ENCODE measurements around the gene TTLL10.

Gene TTLL10, protein sequence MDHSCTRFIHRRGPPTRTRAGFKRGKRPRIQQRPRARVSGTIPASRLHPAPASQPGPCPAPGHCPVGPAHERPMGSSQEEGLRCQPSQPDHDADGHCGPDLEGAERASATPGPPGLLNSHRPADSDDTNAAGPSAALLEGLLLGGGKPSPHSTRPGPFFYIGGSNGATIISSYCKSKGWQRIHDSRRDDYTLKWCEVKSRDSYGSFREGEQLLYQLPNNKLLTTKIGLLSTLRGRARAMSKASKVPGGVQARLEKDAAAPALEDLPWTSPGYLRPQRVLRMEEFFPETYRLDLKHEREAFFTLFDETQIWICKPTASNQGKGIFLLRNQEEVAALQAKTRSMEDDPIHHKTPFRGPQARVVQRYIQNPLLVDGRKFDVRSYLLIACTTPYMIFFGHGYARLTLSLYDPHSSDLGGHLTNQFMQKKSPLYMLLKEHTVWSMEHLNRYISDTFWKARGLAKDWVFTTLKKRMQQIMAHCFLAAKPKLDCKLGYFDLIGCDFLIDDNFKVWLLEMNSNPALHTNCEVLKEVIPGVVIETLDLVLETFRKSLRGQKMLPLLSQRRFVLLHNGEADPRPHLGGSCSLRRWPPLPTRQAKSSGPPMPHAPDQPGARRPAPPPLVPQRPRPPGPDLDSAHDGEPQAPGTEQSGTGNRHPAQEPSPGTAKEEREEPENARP

GRCh38 chr1:1173793-1174415 lies at the start of gene TTLL10:
Gene TTLL10, plus strand, starts transcription at chr1:1173880. Its CDS starts 5,336 bp downstream, at chr1:1179216.
- no peak for DNase-seq (ENCODE audit: low read depth in 1 of 2, low spot score in 1 of 2)

GRCh38 chr1:1124508-1124785 lies 49.2 kb upstream of the TTLL10 start:
- no peak for DNase-seq (ENCODE audit: low read depth in 1 of 2, low spot score in 1 of 2)

DNA sequence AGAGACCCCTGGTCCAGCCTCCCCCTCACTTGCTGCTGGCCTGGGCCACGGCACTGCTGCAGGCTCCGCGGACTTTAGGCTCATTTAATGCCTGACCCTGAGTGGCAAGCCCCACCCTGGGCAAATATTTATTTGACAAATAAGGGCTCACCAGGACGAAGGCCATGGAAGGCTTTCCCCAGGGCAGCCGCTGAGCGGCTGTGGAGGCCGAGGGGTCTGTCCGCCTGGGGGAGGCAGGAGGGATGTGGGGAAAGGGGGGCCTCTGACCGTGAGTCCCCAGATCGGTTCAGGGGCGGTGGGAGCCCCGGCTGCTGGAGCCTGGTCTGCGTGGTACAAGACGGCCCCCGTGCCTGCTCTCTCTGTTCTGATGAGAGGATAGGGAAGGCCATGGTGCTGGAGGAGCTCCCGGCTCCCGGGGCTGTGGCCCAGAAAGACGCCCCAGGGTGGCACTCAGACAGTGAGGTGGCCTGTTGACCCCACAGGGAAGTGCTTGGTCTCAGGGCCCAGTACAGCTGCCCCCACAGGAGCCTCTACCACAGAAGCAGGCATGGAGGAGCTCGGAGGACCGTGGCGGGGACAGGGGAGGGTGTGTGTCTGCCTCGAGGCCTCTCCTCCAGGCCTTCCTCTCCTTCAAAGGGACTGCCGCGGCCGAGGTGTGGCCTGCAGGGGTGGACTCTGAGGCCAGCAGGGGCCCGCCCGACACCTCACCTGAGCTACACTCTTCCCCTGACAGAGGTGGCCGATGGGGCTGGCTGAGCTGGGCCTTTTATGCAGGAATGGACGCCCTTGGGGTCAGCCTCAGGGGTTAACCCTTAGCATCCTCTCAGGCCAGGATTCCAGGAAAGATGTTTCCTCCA lies 48.7 kb upstream of the TTLL10 start:
- no peak for DNase-seq (ENCODE audit: low read depth in 1 of 2, low spot score in 1 of 2)

DNA sequence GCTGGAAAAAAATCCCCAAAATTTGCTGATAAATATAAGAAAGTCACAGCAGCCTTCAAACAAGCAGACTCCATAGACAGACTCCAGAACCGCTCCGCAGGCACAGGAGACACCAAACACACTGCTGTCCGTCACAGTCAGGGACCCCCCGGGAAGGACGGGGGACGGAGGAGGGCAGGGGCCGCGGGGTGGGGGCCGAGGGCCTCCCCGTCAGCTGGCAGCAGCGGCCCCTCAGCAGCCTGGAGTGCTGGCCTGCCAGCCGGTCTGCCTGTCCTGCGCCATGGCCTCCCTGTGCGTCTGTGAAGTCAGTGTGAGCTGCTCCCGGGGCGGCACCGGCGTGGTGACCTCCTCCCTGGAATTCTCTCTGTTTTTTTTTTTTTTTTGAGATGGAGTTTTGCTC lies 47.7 kb upstream of the TTLL10 start:
- DNase-seq (ENCODE audit: low read depth in 1 of 2, low spot score in 1 of 2) = no peak

DNA sequence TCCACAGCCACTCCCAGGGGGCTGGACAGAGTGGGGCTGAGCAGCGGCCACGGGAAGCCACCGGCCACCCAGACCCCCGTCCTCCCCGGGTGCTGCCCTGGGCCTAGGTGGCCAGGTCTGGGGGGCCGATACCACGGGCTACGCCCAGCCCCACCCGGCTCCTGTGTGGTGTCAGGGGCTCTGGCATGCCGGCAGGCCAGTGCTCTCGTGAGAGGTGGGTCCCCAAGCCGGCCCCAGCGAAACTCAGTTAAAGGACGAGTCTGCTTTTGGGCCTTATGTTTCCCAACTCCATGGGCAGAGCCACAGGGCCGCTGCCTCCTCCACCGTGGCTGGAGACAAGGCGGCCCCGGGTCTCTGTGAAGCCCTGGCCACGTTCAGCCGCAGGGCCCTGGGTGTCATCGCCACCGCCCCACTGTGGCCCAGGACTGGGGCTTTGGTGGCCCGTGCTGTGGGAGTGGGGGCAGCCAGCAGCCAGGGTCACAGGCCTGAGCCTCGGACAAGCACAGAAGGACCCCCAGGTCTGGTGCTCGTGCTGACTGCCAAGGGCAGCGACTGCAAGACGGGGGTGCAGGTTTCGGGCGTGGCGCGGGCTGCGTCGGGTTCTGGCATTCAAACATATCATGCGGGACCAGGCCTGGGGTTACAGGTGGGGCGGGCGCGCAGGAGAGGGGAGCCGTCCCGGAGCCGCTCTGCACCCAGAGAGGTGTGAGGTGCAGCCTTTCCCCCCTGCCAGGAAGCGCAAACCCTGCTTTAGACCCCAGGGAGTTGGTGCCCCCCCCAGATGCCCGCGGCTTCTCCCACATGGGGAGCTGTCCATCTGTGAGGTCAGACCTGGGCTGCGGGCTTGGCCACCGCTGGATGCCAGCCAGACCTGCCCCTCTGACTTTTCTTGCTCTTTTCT lies 45.9 kb upstream of the TTLL10 start:
- DNase-seq (ENCODE audit: low read depth in 1 of 2, low spot score in 1 of 2) = no peak

DNA sequence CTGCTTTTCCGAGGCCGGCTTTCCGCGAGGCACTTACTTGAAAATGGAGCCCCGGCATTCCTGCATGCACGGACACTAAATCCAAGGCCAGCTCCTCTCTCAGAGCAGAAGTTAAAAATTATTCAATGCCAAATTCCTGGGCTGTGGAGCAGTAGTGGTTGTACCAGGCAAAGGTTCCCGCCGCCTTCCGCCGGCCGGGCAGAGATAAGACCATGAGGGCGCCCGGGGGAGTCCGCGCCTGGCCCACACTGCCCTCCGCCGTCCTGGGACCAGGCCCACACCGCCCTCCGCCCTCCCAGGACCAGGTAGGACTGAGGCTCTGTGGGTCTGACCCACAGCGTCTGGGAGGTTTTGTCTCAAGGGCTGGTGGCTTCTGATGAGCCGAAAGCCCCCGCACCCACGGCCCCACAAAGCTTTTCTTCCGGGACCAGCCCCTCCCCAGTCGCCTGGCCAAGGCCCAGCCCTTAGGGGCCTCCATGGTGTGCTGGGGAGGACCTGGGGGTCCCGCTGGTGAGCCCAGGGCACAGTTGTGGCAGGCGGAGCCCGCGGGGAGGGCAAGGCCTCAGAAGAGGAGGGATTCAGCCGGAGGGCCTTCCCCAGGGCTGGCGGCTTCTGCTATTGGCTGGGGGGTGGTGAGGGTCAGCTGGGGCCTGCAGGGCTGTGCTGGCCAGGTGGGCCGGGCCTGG lies 45.1 kb upstream of the TTLL10 start:
- DNase-seq (ENCODE audit: low read depth in 1 of 2, low spot score in 1 of 2) = no peak

DNA sequence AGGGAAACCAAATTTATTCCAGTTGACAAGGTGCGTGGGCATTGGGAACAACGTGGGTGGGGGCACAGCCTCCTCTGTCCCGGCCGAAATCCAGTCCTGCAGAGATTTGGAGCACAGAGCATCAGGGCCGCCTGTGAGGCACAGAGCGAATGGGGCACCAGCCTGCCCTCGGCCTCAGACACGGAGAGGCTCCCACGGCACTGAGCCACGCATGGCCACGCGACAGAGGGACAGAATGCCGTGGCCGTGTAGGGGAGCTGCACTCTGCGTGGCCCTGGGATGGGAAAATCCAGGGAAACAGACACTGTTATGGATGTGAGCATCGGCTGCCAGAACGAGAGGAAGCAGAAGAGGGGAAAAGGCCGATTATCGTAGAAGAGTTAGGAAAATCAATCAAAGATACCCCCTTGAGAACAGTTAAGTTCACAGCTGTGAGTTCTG lies 44.3 kb upstream of the TTLL10 start:
- DNase-seq (ENCODE audit: low read depth in 1 of 2, low spot score in 1 of 2) = no peak

DNA sequence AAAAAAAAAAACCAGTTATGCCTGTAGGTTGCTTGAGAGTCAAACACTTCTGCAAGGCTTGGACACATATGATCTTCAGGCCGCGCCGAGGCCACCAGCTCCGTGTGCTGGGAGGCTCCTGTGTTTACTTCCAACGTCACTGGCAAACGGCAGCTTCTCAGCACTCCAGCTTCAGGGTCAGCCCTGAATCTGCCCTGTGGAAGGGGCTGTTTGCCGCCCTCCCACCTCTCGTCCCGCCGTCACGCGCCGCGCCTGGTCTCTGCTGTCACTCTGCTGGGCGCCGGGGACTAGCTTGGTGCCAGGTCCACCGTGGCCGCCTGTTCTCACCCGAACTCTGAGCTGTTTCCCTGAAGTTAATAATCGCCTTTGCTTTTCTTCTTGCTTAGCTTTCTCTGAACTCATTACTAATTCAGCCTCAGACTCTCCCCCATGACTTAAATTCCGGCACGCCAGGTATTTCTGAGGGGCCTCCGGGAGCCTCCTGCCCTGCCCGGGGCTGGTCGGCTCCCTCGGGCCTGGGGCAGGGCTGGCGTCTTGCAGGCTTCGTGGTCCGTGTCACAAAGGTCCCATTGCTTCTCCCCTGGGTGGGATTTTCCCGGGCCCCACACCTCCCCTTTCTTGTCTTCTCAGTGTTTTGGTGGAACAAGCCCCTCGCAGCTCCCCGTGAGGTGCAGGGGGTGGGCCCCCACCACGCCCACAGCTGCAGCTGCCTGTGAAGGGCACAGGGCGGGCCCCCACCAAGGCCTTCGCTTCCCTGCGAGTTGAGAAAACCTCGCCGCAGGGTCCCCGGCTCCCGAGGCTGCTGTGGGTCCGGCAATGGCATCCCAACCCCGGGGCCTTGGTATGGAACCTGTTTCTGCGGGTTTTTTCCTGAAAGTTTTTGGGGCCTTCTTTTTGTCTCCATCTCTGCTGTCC lies 43.2 kb upstream of the TTLL10 start:
- no peak for DNase-seq (ENCODE audit: low read depth in 1 of 2, low spot score in 1 of 2)

DNA sequence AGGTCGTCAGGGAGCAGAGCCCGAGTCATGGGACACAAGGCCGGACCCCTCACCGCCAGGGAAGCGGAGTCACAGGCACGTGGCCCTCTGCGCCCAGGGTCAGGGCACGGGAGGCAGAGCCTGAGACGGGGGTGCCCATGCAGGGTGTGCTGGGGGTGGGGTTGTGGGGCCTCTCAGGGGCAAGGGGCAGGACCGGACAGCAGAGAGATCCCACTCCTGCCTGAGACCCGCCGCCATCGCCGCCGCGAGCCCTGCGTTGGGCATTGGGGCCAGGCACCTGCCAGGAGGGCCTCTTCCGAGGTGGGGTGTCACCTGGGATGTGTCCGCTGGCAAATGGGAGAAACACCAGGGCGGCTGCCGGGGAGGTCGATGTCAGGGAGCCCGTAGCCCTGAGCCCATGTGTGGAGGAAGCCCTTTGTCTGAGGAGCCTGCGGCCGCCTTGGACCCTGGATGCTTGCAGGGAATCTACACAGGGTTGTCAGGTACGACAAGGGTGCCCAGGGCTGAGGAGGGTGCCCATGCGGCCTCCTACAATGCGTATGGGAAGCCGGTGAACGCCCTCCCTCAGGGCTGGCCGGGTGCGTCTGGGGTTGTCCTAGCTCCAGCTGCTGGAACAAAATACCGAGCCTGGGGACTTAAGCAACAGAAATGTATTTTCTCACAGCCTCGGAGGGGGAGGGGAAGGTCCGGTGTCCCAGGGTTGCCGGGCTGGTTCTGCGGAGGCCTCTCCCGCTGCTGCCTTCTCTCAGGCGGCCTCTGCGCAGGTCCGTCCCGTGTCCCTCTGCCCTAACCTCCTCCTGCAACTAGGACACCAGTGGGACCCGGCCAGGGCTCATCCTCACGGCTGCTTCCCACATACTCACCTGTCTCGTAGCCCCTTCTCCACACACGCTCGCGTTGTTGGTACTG lies 41.4 kb upstream of the TTLL10 start:
- DNase-seq (ENCODE audit: low read depth in 1 of 2, low spot score in 1 of 2) = no peak

- DNase-seq (ENCODE audit: low read depth in 1 of 2, low spot score in 1 of 2) = no peak
Observed at GRCh38 chr1:1132956-1133750, 40.5 kb upstream of the TTLL10 start.

GRCh38 chr1:1134300-1134970 lies 39.2 kb upstream of the TTLL10 start:
- DNase-seq (ENCODE audit: low read depth in 1 of 2, low spot score in 1 of 2) = no peak

DNA sequence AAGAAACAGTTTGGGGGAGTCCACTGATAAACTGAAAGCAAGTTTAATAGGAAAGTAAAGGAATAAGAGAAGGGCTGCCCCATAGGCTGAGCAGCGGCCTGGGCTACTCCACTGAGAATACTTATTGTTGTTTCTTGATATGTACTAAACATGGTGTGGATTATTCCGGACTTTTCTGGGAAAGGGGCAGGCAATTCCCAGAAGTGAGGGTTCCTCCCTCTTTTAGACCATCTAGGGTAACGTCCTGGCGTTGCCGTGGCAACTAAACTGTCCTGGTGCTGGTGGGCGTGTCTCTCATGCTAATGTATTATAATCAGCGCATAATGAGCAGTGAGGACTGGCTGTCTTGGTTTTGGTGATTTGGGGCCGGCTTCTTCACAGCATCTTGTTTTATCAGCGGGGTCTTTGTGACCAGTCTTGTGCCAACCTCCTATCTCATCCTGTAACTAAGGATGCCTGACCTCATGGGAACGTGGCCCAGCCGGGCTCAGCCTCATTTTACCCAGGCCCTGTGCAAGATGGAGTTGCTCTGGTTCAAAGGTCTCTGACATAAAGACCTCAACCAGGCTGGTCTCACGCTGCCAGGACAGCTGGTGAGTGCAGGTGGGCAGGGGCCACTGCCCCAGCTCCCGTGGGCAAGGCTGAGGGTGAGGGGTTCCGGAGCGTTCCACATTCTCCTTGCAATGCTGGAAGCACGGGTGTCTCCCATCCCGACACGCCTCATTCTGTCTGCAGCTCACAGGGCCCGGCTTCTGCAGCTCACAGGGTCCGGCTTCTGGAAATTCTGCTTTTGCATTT lies 38.1 kb upstream of the TTLL10 start:
- no peak for DNase-seq (ENCODE audit: low read depth in 1 of 2, low spot score in 1 of 2)

GRCh38 chr1:1136547-1137230 lies 37.0 kb upstream of the TTLL10 start:
- no peak for DNase-seq (ENCODE audit: low read depth in 1 of 2, low spot score in 1 of 2)

GRCh38 chr1:1137256-1138045 lies 36.2 kb upstream of the TTLL10 start:
- peak in 1 of 2 donors; percentile 61 for DNase-seq (ENCODE audit: low read depth in 1 of 2, low spot score in 1 of 2)

All from activated T-helper 1 cell treated with anti-CD3 and anti-CD28 coated beads, Interleukin-2, amount 50 U/mL, for 16 hours (primary cell).